Neutrophil (primary cell): ENCODE data around the gene HIGD2B.

Experiments used
- H3K27ac ChIP-seq: fragments of 200-600 bp; sonication (generic); 2 replicates; pipeline ENCODE4 v1.5.1; 2016; ENCODE audit warnings: mild to moderate bottlenecking, moderate library complexity
- H3K27me3 ChIP-seq: fragments of 200-600 bp; sonication (generic); 2 replicates; pipeline ENCODE4 v1.6.0; 2016; ENCODE audit warnings: mild to moderate bottlenecking
- H3K36me3 ChIP-seq: fragments of 200-600 bp; sonication (generic); 2 replicates; pipeline ENCODE4 v1.5.1; 2017
- H3K4me1 ChIP-seq, 2 experiments: fragments of 200-600 bp in 1 of 2; sonication (generic) in 1 of 2; 1 replicate in 1 of 2; 2 replicates in 1 of 2; pipeline versions ENCODE4 v1.5.1 to v1.6.1; 2013 to 2016; ENCODE audit warnings: low read depth in 1 of 2, low read length in 1 of 2, mild to moderate bottlenecking in 1 of 2, moderate library complexity in 1 of 2; ENCODE audit not compliant: control insufficient read depth in 1 of 2, insufficient read depth in 1 of 2
- H3K4me3 ChIP-seq, 2 experiments: fragments of 200-600 bp in 1 of 2; sonication (generic) in 1 of 2; 1 replicate in 1 of 2; 2 replicates in 1 of 2; pipeline ENCODE4 v1.5.1; 2013 to 2016; ENCODE audit warnings: low read depth in 1 of 2, low read length in 1 of 2, mild to moderate bottlenecking in 1 of 2, moderate library complexity in 1 of 2
- H3K9me3 ChIP-seq: fragments of 200-600 bp; sonication (generic); 2 replicates; pipeline ENCODE4 v1.5.1; 2016
- TF ChIP-seq, protein P1 (sequence below): fragments of 200-600 bp; sonication (generic); IDR thresholded peaks from 2 replicates; pipeline ENCODE4 v1.5.1; 2016; ENCODE audit warnings: antibody characterized with exemption

The HIGD2B gene, protein sequence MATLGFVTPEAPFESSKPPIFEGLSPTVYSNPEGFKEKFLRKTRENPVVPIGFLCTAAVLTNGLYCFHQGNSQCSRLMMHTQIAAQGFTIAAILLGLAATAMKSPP

DNA sequence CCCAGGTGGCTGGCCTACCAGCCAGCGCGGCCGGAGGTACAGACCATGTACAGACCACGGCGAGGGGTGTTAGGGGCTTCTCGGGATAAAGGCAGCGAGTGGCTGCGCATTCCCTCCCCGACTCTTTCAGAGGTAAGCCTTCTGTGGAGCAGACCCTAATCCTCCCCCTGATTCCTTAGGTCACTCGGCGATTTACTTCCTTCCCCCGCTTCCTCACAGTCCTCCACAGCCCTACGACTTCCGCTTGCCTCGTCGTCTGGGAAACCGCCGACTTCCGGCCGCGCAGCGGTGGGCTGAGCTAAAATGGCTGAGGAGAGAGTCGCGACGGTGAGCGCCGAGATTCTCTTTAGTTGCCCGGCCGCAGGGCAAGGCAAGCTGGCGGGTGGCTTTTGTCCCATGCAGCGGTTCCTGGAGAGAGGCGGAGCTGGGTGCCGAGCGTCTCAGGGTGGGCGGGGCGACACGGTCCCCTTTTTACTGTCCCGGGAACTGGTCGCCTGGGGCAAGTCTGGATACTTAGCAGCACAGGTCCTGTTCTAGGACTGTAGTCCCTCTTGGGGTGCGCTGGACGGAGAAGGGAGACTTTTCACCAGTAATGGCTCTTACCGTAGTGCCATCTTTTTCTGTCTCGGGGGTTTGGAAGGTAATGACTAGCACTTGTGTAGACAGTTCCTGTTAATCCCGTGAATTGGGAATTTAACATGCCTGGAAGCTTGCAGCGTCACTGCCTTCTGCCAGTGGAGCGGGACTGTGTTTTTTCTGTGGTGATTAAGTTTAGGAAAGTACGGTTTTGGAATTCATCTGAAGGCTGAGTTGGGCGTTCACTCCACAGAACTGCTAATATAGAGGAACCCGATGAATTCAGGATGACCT is at the start of gene HIGD2B, which contains the start of gene BBS4:
Gene HIGD2B, minus strand, starts transcription at position 258 of the 870 bp plus-strand sequence. CDS start 9,808 bp downstream, outside the sequence.
Gene BBS4, plus strand, starts transcription at position 283 of the 870 bp plus-strand sequence. Its CDS starts 21 bp downstream, at position 304.
- H3K27me3 ChIP-seq: no peaks in the 10 kb centered on the region

DNA sequence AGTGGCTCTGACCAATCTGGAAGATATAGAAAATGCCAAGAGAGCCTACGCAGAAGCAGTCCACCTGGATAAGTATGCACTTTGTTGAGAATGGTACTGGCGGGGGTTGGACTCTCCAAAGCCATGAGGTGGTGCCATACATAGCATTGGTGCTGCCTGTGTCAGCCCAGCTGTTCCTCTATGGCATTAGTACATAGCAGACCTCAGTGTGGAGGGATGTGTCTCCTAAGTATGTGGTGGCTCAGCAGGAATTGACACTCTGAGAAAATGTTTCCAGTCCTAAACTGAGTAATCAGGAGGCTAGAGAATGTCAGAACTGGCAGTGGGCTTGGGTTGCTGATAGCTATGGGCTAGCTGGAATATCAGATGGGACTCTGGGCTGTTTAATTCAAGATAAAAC is 49.1 kb upstream of the HIGD2B start:
- Histone ChIP-seq H3K36me3 (peaks cover 53% of the 10 kb centered on the region), H3K9me3 (no peaks in the 10 kb centered on the region), H3K27me3 (no peaks in the 10 kb centered on the region), H3K4me3 (no peak overlapping the region), H3K4me1 (no peaks in the 10 kb centered on the region), H3K27ac (no peak overlapping the region)
- TF ChIP-seq, protein P1, sequence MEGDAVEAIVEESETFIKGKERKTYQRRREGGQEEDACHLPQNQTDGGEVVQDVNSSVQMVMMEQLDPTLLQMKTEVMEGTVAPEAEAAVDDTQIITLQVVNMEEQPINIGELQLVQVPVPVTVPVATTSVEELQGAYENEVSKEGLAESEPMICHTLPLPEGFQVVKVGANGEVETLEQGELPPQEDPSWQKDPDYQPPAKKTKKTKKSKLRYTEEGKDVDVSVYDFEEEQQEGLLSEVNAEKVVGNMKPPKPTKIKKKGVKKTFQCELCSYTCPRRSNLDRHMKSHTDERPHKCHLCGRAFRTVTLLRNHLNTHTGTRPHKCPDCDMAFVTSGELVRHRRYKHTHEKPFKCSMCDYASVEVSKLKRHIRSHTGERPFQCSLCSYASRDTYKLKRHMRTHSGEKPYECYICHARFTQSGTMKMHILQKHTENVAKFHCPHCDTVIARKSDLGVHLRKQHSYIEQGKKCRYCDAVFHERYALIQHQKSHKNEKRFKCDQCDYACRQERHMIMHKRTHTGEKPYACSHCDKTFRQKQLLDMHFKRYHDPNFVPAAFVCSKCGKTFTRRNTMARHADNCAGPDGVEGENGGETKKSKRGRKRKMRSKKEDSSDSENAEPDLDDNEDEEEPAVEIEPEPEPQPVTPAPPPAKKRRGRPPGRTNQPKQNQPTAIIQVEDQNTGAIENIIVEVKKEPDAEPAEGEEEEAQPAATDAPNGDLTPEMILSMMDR: no peak

More for the DNA sequence above, at the start of gene HIGD2B, which contains the start of gene BBS4:
- Histone ChIP-seq H3K4me1 (peaks cover 13 to 15% of the 10 kb centered on the region in 2 experiments), H3K4me3 (peak within 1 kb of the TSS; percentile 79 to 89), H3K36me3 (no peaks in the 10 kb centered on the region), H3K27ac (peak within 1 kb of the TSS; percentile 82), H3K9me3 (no peaks in the 10 kb centered on the region)
- TF ChIP-seq, protein P1: peak; percentile 4

DNA sequence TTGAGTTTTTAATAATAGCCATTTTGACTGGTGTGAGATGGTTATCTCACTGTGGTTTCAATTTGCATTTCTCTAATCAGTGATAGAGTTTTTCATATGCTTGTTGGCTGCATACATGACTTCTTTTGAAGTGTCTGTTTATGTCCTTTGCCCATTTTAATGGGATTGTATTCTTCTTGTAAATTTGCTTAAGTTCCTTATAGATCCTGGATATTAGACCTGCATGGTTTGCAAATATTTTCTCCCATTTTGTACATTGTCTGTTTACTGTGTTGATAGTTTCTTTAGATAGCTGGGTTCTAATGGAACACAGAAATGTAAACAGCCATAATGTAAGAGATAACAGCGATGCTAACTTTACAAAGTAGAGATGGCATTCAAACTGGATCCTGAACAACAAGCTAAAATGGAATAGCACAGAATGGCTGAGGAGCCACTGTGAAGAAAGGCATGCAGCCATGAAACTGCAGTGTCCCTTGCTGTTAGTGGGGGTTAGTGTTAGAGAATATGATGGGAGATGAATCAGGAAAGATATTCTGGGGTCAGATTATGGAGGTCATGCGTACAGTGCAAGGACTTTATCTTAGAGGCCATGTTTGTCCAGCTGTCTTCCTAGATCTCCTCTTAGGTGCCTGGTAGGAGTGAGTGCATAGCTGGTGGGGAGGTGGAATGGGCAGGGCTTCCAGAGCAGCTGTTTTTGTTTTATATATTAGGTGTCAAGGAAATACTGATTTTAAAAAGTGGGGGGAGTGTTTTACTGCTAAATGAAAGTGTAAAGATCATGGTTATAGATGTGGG is 48.2 kb upstream of the HIGD2B start:
- TF ChIP-seq, protein P1: no peak
- H3K4me1 ChIP-seq: no peaks in the 10 kb centered on the region
- H3K27ac ChIP-seq: no peak overlapping the region
- peaks cover 46% of the 10 kb centered on the region for H3K36me3 ChIP-seq
- no peaks in the 10 kb centered on the region for H3K9me3 ChIP-seq
- H3K4me3 ChIP-seq: no peak overlapping the region
- H3K27me3 ChIP-seq: no peaks in the 10 kb centered on the region

DNA sequence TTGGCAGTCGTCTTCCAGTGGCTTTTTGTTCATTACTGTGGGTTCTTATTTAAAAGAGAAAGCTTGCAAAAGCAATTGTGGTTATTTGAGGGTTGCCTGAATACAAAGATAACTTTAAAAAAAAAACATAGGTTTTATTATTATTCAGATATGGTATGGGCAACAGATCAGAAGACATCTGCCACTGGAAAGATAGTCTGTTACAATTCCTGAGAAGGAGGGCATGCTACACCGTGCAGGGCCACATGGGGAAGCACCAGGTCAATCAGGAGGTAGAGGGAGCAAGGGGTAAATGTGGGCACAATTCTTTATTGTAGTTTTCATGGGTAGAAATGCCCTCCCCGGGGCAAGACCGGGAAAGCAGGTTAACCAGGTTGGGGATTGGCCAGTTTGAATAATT is 46.5 kb upstream of the HIGD2B start:
- H3K4me3 ChIP-seq: no peak overlapping the region
- H3K27ac ChIP-seq: no peak overlapping the region
- TF ChIP-seq, protein P1: no peak
- no peaks in the 10 kb centered on the region for H3K27me3 ChIP-seq
- H3K36me3 ChIP-seq: peaks cover 31% of the 10 kb centered on the region
- no peaks in the 10 kb centered on the region for H3K9me3 ChIP-seq
- H3K4me1 ChIP-seq: no peaks in the 10 kb centered on the region

DNA sequence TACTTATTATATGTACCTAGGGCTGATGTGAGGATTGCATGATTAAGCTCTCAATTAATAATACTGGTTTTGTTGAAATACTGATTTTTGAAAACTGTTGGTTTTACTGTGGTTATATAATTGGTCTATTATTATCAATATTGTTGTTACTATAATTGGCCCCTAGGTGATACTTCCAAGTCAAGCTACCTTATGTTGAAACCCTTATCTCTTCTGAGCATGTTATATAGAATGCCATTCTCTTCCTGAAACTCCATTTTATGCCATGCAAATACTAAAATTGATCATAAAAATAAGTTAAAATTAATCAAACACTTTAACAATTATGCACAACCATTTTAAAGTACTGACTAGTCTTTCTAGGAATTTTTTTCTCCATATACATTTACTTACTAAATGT is 46.1 kb upstream of the HIGD2B start:
- TF ChIP-seq, protein P1: no peak
- Histone ChIP-seq H3K27ac (no peak overlapping the region), H3K4me1 (no peaks in the 10 kb centered on the region), H3K36me3 (peaks cover 27% of the 10 kb centered on the region), H3K4me3 (no peak overlapping the region), H3K27me3 (no peaks in the 10 kb centered on the region), H3K9me3 (no peaks in the 10 kb centered on the region)
